GM12878 (cell line): ENCODE results near the gene NADSYN1. TPM values are rescaled to one million over a fixed set of nuclear protein-coding genes. Genes with fewer than 3 reads are reported as not detected.

Experiments used
- ATAC-seq: fragments of 200-7000 bp; cut with Tn5 transposase; 3 replicates; pipeline ENCODE4 v1.9.1; 2020; ENCODE audit warnings: mild to moderate bottlenecking, moderate library complexity
- BruUV-seq: library from RNA; stranded (reverse); fragments of 400-500 nt; replicated peaks from 2 replicates; lab custom pipeline; 2021; lab: Mats Ljungman, UMichigan
- CTCF ChIA-PET: fragments of 300-600 bp; sonication (Branson Sonifier 250); formaldehyde crosslinking; extraction: SDS; loops from one replicate; lab custom pipeline; 2021; ENCODE audit warnings: inconsistent platforms; lab: Yijun Ruan, JAX
- POLR2A ChIA-PET: fragments of 350-600 bp; formaldehyde crosslinking; extraction: SDS; loops from one replicate; lab custom pipeline; 2021; ENCODE audit warnings: inconsistent platforms; lab: Charles Lee
- RAD21 ChIA-PET: fragments of 300-600 bp; sonication (Branson Sonifier 250); formaldehyde crosslinking; loops from one replicate; lab custom pipeline; 2023; ENCODE audit warnings: antibody characterized with exemption; ENCODE audit not compliant: unreplicated experiment; lab: Charles Lee
- SMC1A ChIA-PET: fragments of 300-600 bp; sonication (Branson Sonifier 250); formaldehyde crosslinking; loops from one replicate; lab custom pipeline; 2023; ENCODE audit not compliant: unreplicated experiment, uncharacterized antibody; lab: Charles Lee
- DNase-seq: peaks from one replicate; pipeline ENCODE4 v3.0.0-alpha.2; 2011; ENCODE audit warnings: low read depth, low spot score
- FAIRE-seq: peaks from 3 replicates; lab custom pipeline; 2011; peaks lifted over from hg19 to GRCh38; lab: Jason Lieb, UNC
- H2AFZ ChIP-seq: 2 replicates; pipeline ENCODE4 v1.6.0; 2011; ENCODE audit warnings: low read depth, low read length, control low read depth; ENCODE audit not compliant: control insufficient read depth
- H3K27ac ChIP-seq: 2 replicates; pipeline ENCODE4 v1.5.1; 2011; ENCODE audit warnings: control low read depth; ENCODE audit not compliant: control insufficient read depth, insufficient read depth
- H3K27me3 ChIP-seq, 2 experiments: replicated peaks in 1 of 2; 2 replicates each; pipeline versions ENCODE4 v1.6.0 to v1.6.1; 2011; ENCODE audit warnings: low read length in 1 of 2; ENCODE audit not compliant: control insufficient read depth in 2 of 2, insufficient read depth in 2 of 2
- H3K36me3 ChIP-seq, 2 experiments: 2 replicates each; pipeline ENCODE4 v1.5.1; 2011; ENCODE audit warnings: low read length in 1 of 2; ENCODE audit not compliant: control insufficient read depth in 2 of 2, insufficient read depth in 2 of 2
- H3K4me1 ChIP-seq: 2 replicates; pipeline ENCODE4 v1.6.1; 2011; ENCODE audit warnings: mild to moderate bottlenecking, low read length, moderate library complexity, mixed read lengths; ENCODE audit not compliant: control insufficient read depth, insufficient read depth
- H3K4me2 ChIP-seq: 2 replicates; pipeline ENCODE4 v1.6.0; 2011; ENCODE audit warnings: control low read depth; ENCODE audit not compliant: control insufficient read depth, insufficient read depth
- H3K4me3 ChIP-seq: fragments of 200-600 bp; sonication (generic); 2 replicates; pipeline ENCODE4 v1.5.1; 2016
- H3K79me2 ChIP-seq: 2 replicates; pipeline ENCODE4 v1.6.0; 2011; ENCODE audit warnings: low read length; ENCODE audit not compliant: control insufficient read depth, insufficient read depth
- H3K9ac ChIP-seq: 2 replicates; pipeline ENCODE4 v1.8.0; 2011; ENCODE audit warnings: low read length, control low read depth, mixed read lengths; ENCODE audit not compliant: control insufficient read depth, insufficient read depth
- H3K9me3 ChIP-seq: replicated peaks from 3 replicates; pipeline ENCODE4 v1.5.1; 2011; ENCODE audit warnings: mild to moderate bottlenecking, low read length; ENCODE audit not compliant: control insufficient read depth, insufficient read depth
- H4K20me1 ChIP-seq: 2 replicates; pipeline ENCODE4 v1.6.0; 2011; ENCODE audit not compliant: control insufficient read depth, insufficient read depth
- ATF3 ChIP-seq: IDR thresholded peaks from 2 replicates; pipeline ENCODE4 v1.6.1; 2011; ENCODE audit warnings: low read depth, mild to moderate bottlenecking, low read length, moderate library complexity, borderline replicate concordance; ENCODE audit errors: extremely low read depth
- BRCA1 ChIP-seq: IDR thresholded peaks from 2 replicates; pipeline ENCODE4 v1.6.1; 2011; ENCODE audit warnings: low read depth, low read length, improper control_type of control experiment
- CBX5 ChIP-seq: sonication (generic); IDR thresholded peaks from 2 replicates; pipeline ENCODE4 v1.6.1; 2016; ENCODE audit warnings: low read depth, moderate library complexity, mild to moderate bottlenecking, inconsistent platforms
- CEBPB ChIP-seq, 2 experiments: fragments of 150-350 bp in 1 of 2; IDR thresholded peaks; 2 replicates each; pipeline ENCODE4 v1.6.1; 2012 to 2014; ENCODE audit warnings: low read depth in 2 of 2, low read length in 2 of 2, borderline replicate concordance in 1 of 2, inconsistent platforms in 1 of 2
- CHD1 ChIP-seq: IDR thresholded peaks from 2 replicates; pipeline ENCODE4 v1.6.1; 2012; ENCODE audit warnings: low read depth, low read length, improper control_type of control experiment
- CREB1 ChIP-seq: IDR thresholded peaks from 2 replicates; pipeline ENCODE4 v1.6.1; 2012; ENCODE audit warnings: low read depth, mild to moderate bottlenecking, inconsistent platforms
- DPF2 ChIP-seq: fragments of 450-650 bp; IDR thresholded peaks from 2 replicates; pipeline ENCODE4 v1.6.1; 2017; ENCODE audit warnings: mild to moderate bottlenecking
- ETV6 ChIP-seq, 2 experiments: fragments of 450-650 bp in 1 of 2; IDR thresholded peaks in 1 of 2; conservative IDR thresholded peaks in 1 of 2; 2 replicates each; pipeline ENCODE4 v1.6.1; 2014; ENCODE audit warnings: antibody characterized with exemption in 1 of 2, borderline replicate concordance in 1 of 2, low read depth in 1 of 2, mild to moderate bottlenecking in 1 of 2, moderate library complexity in 1 of 2
- HDAC2 ChIP-seq: fragments of 200-600 bp; sonication (generic); IDR thresholded peaks from 2 replicates; pipeline ENCODE4 v1.6.1; 2017
- KAT2A ChIP-seq: conservative IDR thresholded peaks from 2 replicates; pipeline ENCODE4 v1.6.1; 2011; ENCODE audit warnings: low read depth, low read length; ENCODE audit not compliant: control insufficient read depth
- NFYB ChIP-seq: IDR thresholded peaks from 2 replicates; pipeline ENCODE4 v1.6.1; 2011; ENCODE audit warnings: low read depth, mild to moderate bottlenecking, low read length, improper control_type of control experiment, moderate library complexity; ENCODE audit not compliant: insufficient read depth
- SREBF1 ChIP-seq: IDR thresholded peaks from 2 replicates; pipeline ENCODE4 v1.6.1; 2012; ENCODE audit warnings: mild to moderate bottlenecking, low read length
- TCF3 ChIP-seq: IDR thresholded peaks from 2 replicates; pipeline ENCODE4 v1.6.1; 2012; ENCODE audit warnings: low read depth, mild to moderate bottlenecking, low read length, borderline replicate concordance; ENCODE audit not compliant: insufficient read depth
- ZNF384 ChIP-seq: IDR thresholded peaks from 2 replicates; pipeline ENCODE4 v1.6.1; 2012; ENCODE audit warnings: low read depth, mild to moderate bottlenecking, low read length, improper control_type of control experiment, borderline replicate concordance
- WGBS: methylation state at CpG from one replicate; pipeline ENCODE4 v1.1.6; 2016; ENCODE audit warnings: low lambda C conversion rate; ENCODE audit not compliant: insufficient replicate concordance, insufficient coverage; ENCODE audit errors: missing lambda C conversion rate; 5-methylcytosine and 5-hydroxymethylcytosine counted together
- in situ Hi-C: fragments of 300-500 bp; cut with MboI; formaldehyde crosslinking; loops from 9 replicates; pipeline ENCODE4 v1.14.3; 2018; ENCODE audit warnings: mixed read lengths
- intact Hi-C: fragments of 100-400 bp; cut with micrococcal nuclease; formaldehyde crosslinking; loops from one replicate; pipeline ENCODE4 v1.14.2; 2022; ENCODE audit not compliant: unreplicated experiment
- polyA plus RNA-seq, 11 experiments: library from polyadenylated mRNA; depleted of rRNA in 4 of 11; unstranded in 6 of 11; stranded (reverse) in 5 of 11; fragments of >200 nt; fragmentation: Nextera tagmentation in 4 of 11; fragmentation: Illumina TruSeq in 1 of 11; extraction: Ambion mirVana in 4 of 11; extraction: Trizol in 1 of 11; gene quantifications; 1 replicate in 1 of 11; 2 replicates in 10 of 11; pipeline versions ENCODE4 v1.2.1 to v1.2.3, GENCODE V29; 2011 to 2016; ENCODE audit warnings: inconsistent platforms in 2 of 11, missing spikeins in 2 of 11, low read depth in 1 of 11
- total RNA-seq, 4 experiments: library from RNA; depleted of rRNA in 3 of 4; stranded (reverse); fragments of >200 nt in 3 of 4; fragmentation: Illumina TruSeq in 1 of 4; extraction: Trizol in 1 of 4; gene quantifications; 2 replicates each; pipeline versions ENCODE4 v1.2.1 to v1.2.3, GENCODE V29; 2013 to 2021

The NADSYN1 gene
- total and polyA plus RNA-seq, 10 of the 15 experiments (the other 5 are each of a cell fraction or from before 2014, with no cell fraction given): 12.2 to 90.2 (median 69.5) TPM

GRCh38 chr11:71542382-71542781 is 89.4 kb downstream of the NADSYN1 start:
- 76% methylated on average over 7 of the region's 7 CpGs for WGBS
- peaks cover 41% of the 10 kb centered on the region for H3K4me1 ChIP-seq
- CTCF ChIA-PET: interaction anchor here (1.3 kb wide), 1 partner anchor 21 kb away, joined by 3 read pairs; no protein-coding TSS in a partner anchor
- ATAC-seq (no peak), DNase-seq (no peak), FAIRE-seq (no peak)
- no peaks in the 10 kb centered on the region for H3K79me2 ChIP-seq
- H2AFZ ChIP-seq: no peak overlapping the region
- TF ChIP-seq CBX5 (no peak), HDAC2 (no peak), BRCA1 (no peak), NFYB (no peak), DPF2 (no peak), KAT2A (no peak), ATF3 (no peak), TCF3 (no peak), SREBF1 (no peak), CEBPB (IDR thresholded peaks at IDR 0.05; ENCODE audit: borderline replicate concordance in 1 of 2, low read depth in 2 of 2, low read length in 2 of 2) (no peak), CREB1 (no peak), ZNF384 (no peak), ETV6 (conservative IDR thresholded peaks at IDR 0.05 in 1 of 2, IDR thresholded peaks at IDR 0.05 in 1 of 2; ENCODE audit: borderline replicate concordance in 1 of 2, low read depth in 1 of 2) (no peak), CHD1 (no peak)
- in situ Hi-C loops (no loop called here), intact Hi-C loops (no loop called here)
- RAD21 ChIA-PET: interaction anchor here (1.2 kb wide), 1 partner anchor 9 kb away, joined by 4 read pairs; no protein-coding TSS in a partner anchor
- no peak overlapping the region for H3K4me3 ChIP-seq
- H3K27ac ChIP-seq: no peak overlapping the region
- no peaks in the 10 kb centered on the region for H3K36me3 ChIP-seq
- no peak overlapping the region for H3K4me2 ChIP-seq
- H3K9me3 ChIP-seq: peaks cover 38% of the 10 kb centered on the region
- no peaks in the 10 kb centered on the region for H3K27me3 ChIP-seq
- H4K20me1 ChIP-seq: no peaks in the 10 kb centered on the region
- SMC1A ChIA-PET: interaction anchor here (0.9 to 1.3 kb wide), 3 partner anchors 8 to 37 kb away, joined by 3 read pairs; no protein-coding TSS in a partner anchor
- H3K9ac ChIP-seq: no peak overlapping the region
- POLR2A ChIA-PET: interaction anchor here (1.3 kb wide), 1 partner anchor 53 kb away, joined by 3 read pairs; no protein-coding TSS in a partner anchor
- no TSS peak for BruUV-seq
